Muscle of leg (tissue), 11 donors: ENCODE results near the gene SCRT2. TPM values are rescaled to one million over a fixed set of nuclear protein-coding genes. Genes with fewer than 3 reads are reported as not detected.

Experiments
- DNase-seq: peaks from one replicate; pipeline ENCODE4 v3.0.0; 2013
- H3K27ac ChIP-seq: one replicate; pipeline ENCODE4 v1.5.1; 2013; ENCODE audit warnings: mild to moderate bottlenecking, low read length, control low read depth
- H3K27me3 ChIP-seq: one replicate; pipeline ENCODE4 v1.6.1; 2013; ENCODE audit warnings: low read length; ENCODE audit not compliant: control insufficient read depth, insufficient read depth
- H3K36me3 ChIP-seq: one replicate; pipeline ENCODE4 v1.6.1; 2013; ENCODE audit warnings: low read length; ENCODE audit not compliant: control insufficient read depth, insufficient read depth
- H3K4me1 ChIP-seq: one replicate; pipeline ENCODE4 v1.6.1; 2013; ENCODE audit warnings: low read length; ENCODE audit not compliant: control insufficient read depth, insufficient read depth
- H3K4me3 ChIP-seq: one replicate; pipeline ENCODE4 v1.5.1; 2013; ENCODE audit warnings: low read length, control low read depth
- H3K9me3 ChIP-seq: replicated peaks from 2 replicates; pipeline ENCODE4 v1.6.1; 2013; ENCODE audit warnings: low read depth, low read length; ENCODE audit not compliant: control insufficient read depth
- WGBS: methylation state at CpG from one replicate; pipeline ENCODE4 v1.1.5; 2013; ENCODE audit warnings: missing lambda C conversion rate; ENCODE audit not compliant: insufficient coverage; 5-methylcytosine and 5-hydroxymethylcytosine counted together
- polyA plus RNA-seq, 8 donors: library from polyadenylated mRNA; unstranded; fragments of 120-200 nt; gene quantifications; one replicate each; pipeline versions ENCODE4 v1.2.1 to v1.2.3, GENCODE V29; 2013; ENCODE audit warnings: inconsistent platforms in 1 of 8, low replicate concordance in 1 of 8; ENCODE audit not compliant: insufficient read length in 8 of 8, insufficient read depth in 1 of 8
- total RNA-seq: library from RNA; stranded (reverse); fragments of 120-200 nt; gene quantifications from one replicate; pipeline ENCODE4 v1.2.4, GENCODE V29; 2013

Gene SCRT2
- total and polyA plus RNA-seq, 9 donors = 0.05 TPM; not detected in 8

DNA sequence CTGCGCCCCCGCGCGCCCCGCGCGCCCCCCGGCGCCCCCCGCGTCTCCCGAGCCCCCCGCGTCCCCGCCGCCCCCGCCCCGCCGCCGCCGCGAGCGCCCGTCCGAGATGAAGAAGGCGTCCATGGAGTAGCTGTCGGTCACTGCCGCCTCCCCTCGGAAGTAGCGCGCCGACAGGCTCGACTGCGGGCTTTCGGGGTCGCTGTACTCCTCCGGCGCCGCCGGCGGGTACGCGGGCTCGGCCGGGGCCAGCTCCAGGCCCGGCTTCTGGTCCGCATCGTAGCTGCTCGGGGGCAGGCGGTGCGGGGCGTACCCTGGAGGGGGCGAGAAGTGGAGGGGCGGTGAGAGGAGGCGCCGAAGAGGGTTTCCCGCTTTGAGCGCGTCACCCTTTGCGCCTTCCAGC lies 11.5 kb downstream of the SCRT2 start:
- peaks cover 76% of the 10 kb centered on the region for H3K27me3 ChIP-seq
- H3K36me3 ChIP-seq = no peaks in the 10 kb centered on the region
- no peak for DNase-seq
- peaks cover 7% of the 10 kb centered on the region for H3K4me1 ChIP-seq
- H3K27ac ChIP-seq = no peak overlapping the region
- WGBS = 3% methylated on average over 57 of the region's 60 CpGs
- no peak overlapping the region for H3K4me3 ChIP-seq
- no peaks in the 10 kb centered on the region for H3K9me3 ChIP-seq

DNA sequence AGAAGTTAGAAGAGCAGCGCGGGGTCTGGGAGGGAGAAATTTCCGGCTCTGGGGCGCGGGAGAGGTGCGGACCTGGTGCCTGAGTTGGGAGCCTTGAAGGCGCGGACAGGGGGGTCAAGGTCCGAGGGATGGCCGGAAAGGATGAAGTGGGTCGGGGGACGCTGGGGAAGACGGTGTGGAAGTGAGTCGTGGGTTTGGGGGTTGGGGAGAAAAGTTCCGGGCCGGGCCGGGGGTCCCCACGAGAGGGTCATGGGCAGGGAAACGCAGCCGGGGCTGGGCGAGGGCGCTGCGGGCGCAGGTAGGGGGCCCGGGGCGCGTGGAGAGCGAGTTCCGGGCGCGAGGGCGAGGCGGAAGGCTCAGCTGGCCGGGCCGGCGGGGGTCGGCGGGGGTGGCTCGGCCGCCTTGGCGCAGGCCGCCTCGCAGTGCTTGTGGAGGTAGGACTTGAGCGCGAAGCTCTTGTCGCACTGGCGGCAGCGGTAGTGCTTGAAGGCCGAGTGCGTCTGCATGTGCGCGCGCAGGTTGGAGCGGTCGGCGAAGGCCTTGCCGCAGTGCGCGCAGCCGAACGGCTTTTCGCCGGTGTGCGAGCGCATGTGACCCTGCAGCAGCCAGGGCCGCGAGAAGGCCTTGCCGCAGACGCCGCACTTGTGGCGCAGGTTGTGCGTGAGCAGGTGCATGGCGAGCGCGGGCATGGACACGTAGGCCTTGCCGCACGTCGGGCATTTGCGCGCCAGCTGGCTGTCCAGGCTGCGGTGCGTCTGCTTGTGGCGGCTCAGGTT lies 12.1 kb downstream of the SCRT2 start:
- DNase-seq = no peak
- Histone ChIP-seq H3K4me1 (peaks cover 7% of the 10 kb centered on the region), H3K9me3 (no peaks in the 10 kb centered on the region), H3K27ac (no peak overlapping the region), H3K36me3 (no peaks in the 10 kb centered on the region), H3K4me3 (no peak overlapping the region), H3K27me3 (peaks cover 80% of the 10 kb centered on the region)
- WGBS = 4% methylated on average over 84 of the region's 84 CpGs

DNA sequence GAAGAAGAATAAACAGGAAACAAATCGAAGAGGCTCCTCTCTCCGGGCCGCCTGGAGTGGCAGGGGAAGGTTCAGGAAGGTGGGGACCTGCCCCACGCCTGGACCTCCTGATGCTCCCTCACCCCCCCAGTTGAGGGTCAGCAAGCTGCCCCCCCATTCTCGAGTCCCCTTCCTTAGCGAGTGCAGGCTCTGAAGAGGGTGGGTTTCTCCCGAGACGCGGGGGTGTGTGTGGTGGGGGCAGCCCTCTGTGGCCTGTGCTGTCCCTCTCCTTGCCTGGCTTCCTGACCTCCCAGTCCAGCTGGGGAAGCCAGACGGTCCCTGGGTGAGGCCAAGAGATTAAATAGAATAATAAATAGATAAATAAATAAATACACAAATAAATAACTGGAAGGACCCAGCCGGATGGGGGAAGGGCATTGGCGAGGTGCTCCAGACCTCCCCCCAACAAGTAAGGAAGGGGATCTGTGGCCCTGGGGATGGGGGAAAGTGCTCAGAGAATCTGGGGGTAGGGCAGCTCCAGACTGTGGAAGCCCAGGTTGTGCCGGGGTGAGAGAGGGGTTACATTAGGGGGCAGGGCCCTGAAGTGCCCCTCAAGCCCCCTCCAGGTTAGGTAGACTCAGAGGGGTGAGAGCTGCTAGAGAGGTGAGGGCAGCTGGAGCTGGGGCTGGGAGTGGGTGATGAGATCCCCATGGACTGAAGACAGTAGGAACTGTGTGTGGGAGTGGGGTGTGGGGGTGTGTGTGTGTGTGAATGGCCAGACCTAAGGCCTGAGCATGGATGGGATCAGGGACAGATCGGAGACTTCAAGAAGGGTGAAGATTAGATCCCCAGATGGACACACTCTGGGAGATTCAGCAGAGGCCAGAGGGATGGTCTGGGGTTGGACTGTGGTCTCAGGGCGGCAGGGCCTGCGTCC lies 13.1 kb downstream of the SCRT2 start:
- H3K27ac ChIP-seq = no peak overlapping the region
- H3K9me3 ChIP-seq = no peaks in the 10 kb centered on the region
- no peaks in the 10 kb centered on the region for H3K36me3 ChIP-seq
- DNase-seq = no peak
- WGBS = 38% methylated on average over 4 of the region's 16 CpGs
- H3K27me3 ChIP-seq = peaks cover 80% of the 10 kb centered on the region
- no peak overlapping the region for H3K4me3 ChIP-seq
- H3K4me1 ChIP-seq = peaks cover 7% of the 10 kb centered on the region

DNA sequence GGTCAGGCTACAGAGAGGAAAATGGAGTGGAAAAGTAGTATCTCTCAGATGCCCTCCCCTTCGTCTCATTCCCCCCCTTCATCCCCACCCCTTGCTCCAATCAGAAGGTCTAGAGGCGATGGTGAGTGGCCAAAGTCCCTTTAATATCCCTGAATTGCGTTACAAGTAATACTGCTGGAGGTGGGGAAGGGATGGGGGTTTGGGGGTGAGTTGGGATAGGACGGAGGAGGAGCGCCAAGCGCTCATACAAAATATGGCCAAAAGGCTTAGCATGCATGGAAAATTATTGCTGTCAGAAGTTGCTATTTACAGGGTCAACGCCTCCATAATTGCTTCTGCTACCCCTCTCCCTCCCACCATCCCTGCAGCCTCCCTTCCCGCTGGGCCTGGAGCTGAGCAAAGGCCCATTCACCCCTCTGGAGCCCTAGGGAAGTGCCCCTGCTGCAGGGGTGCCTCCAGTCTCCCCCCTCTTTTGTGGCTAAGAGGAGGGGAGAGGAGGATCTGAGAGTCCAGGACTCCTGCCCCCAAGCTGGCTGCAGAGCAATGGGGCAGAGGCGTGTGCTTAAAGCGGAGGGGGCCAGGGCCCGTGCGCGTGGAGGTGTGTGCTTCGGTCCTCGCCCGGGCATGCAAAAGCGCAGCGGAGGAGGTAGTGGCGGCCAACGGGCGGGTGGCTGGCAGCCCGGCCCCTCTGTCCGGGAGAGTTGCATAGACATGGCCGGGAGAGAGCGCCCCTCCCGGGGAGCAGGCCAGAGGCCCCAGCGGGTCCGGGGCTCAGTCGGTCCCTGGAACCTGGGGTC lies 13.9 kb downstream of the SCRT2 start:
- WGBS = 10% methylated on average over 21 of the region's 29 CpGs
- no peaks in the 10 kb centered on the region for H3K9me3 ChIP-seq

GRCh38 chr20:658731-659291 lies 16.8 kb downstream of the SCRT2 start:
- DNase-seq = peak; percentile 74
- Histone ChIP-seq H3K9me3 (no peaks in the 10 kb centered on the region), H3K36me3 (no peaks in the 10 kb centered on the region), H3K4me3 (no peak overlapping the region), H3K27ac (no peak overlapping the region), H3K27me3 (peaks cover 57% of the 10 kb centered on the region), H3K4me1 (peaks cover 11% of the 10 kb centered on the region)
- no CpG with 5 or more reads among the region's 5 CpGs for WGBS

More for the DNA sequence above, 13.9 kb downstream of the SCRT2 start:
- H3K4me1 ChIP-seq = peaks cover 7% of the 10 kb centered on the region
- H3K27ac ChIP-seq = no peak overlapping the region
- no peak for DNase-seq
- no peak overlapping the region for H3K4me3 ChIP-seq
- H3K36me3 ChIP-seq = no peaks in the 10 kb centered on the region
- H3K27me3 ChIP-seq = peaks cover 80% of the 10 kb centered on the region

- H3K27me3 ChIP-seq = peaks cover 51% of the 10 kb centered on the region
- H3K4me3 ChIP-seq = no peak overlapping the region
- no peak overlapping the region for H3K27ac ChIP-seq
- peaks cover 14% of the 10 kb centered on the region for H3K4me1 ChIP-seq
- no peak for DNase-seq
- 13% methylated on average over 2 of the region's 2 CpGs for WGBS
- H3K9me3 ChIP-seq = no peaks in the 10 kb centered on the region
- no peaks in the 10 kb centered on the region for H3K36me3 ChIP-seq
These were observed 17.4 kb downstream of the SCRT2 start for GRCh38 chr20:658202-658601.

DNA sequence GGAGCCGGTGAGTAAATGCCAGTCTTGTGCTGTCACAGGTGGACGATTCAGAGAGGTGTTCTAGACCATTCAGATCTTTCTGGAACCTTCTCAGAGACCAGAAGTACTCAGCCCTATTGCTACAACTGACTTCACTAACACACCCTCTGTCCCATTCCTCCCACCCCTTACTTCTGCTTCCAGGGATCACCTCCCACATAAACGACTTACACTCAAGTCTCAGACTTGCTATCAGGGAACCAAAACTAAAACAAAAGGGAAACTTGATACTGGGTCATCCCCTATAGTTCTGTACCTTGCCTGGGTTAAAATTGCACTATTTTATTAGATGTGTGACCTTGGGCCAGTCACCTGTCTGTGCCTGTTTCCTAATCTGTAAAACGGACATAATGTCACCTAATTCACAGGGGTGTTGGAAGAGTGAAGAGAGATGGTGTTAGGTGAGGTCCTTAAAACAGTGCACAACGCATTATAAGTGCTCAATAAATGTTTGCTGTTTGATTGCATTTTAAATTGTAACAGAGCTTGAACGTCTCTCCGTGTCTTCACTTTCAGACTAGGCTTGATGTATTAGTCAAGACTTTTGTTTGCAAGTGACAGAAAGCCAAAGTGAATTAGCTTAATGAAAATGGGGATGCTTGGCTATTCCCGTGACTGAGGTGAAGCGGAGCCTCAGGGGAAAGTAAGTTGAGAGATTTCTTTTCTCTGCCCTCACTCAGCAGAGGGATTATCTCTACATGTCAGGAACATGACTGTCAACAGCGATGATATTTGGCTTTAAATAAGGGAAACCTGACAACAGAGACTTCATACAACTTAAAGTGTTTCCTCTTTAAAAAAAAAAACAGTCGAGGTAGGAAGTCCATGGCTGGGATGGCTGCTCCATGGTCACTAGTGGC lies 19.6 kb downstream of the SCRT2 start:
- Histone ChIP-seq H3K36me3 (no peaks in the 10 kb centered on the region), H3K27me3 (peaks cover 30% of the 10 kb centered on the region), H3K4me3 (no peak overlapping the region), H3K27ac (no peak overlapping the region), H3K4me1 (peaks cover 15% of the 10 kb centered on the region), H3K9me3 (no peaks in the 10 kb centered on the region)
- 69% methylated on average over 5 of the region's 11 CpGs for WGBS
- no peak for DNase-seq

DNA sequence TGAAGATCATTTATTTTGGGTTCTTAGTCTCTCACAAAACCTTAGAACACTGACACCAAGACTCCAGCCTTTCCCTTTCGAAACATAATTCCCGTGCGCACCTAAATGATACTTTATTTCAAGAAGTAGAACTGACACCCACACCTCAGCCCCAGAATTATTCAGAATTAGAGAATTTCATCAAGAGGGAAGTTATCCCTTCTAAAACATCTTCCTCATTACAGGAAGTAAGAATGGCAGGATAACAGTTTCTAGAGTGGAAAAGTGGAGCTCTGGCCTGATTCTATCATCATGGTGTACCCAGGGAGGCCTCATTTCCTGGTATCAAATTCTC lies 21.2 kb downstream of the SCRT2 start:
- Histone ChIP-seq H3K36me3 (peaks cover 10% of the 10 kb centered on the region), H3K4me3 (no peak overlapping the region), H3K27ac (no peak overlapping the region), H3K9me3 (no peaks in the 10 kb centered on the region), H3K4me1 (peaks cover 15% of the 10 kb centered on the region), H3K27me3 (peaks cover 18% of the 10 kb centered on the region)
- no peak for DNase-seq
- no CpG with 5 or more reads among the region's 3 CpGs for WGBS
